ENCODE data around the gene FASN. TPM values are rescaled to one million over a fixed set of nuclear protein-coding genes. Genes with fewer than 3 reads are reported as not detected.
A peak's percentile ranks its signal among the peaks of the same experiment; 100 is the strongest.

Gene FASN
- total RNA-seq, 2 experiments from 2014 or later = 239 to 259 TPM

GRCh38 chr17:82077617-82078358 is 20.2 kb downstream of the FASN start:
- Mint-ChIP-seq H3K4me1 (no peaks in the 10 kb centered on the region), H3K27ac (no peak overlapping the region), H3K36me3 (ENCODE audit: low read depth) (peaks cover 11% of the 10 kb centered on the region), H3K9me3 (ENCODE audit: low read depth) (no peaks in the 10 kb centered on the region), H3K4me3 (no peak overlapping the region), H3K27me3 (no peaks in the 10 kb centered on the region)
- intact Hi-C loops (cut with DNase I, micrococcal nuclease) = no loop called here
- CTCF ChIA-PET = interaction anchor here (0.7 kb wide), 1 partner anchor 477 kb away, joined by 3 read pairs; no protein-coding TSS in a partner anchor
- POLR2A ChIA-PET = no interaction called here
- DNase-seq (no peak), ATAC-seq (no peak)

GRCh38 chr17:82076785-82077591 is 21.0 kb downstream of the FASN start:
- Mint-ChIP-seq H3K27ac (no peak overlapping the region), H3K4me3 (no peak overlapping the region), H3K4me1 (no peaks in the 10 kb centered on the region), H3K27me3 (no peaks in the 10 kb centered on the region), H3K9me3 (ENCODE audit: low read depth) (no peaks in the 10 kb centered on the region), H3K36me3 (ENCODE audit: low read depth) (peaks cover 10% of the 10 kb centered on the region)
- ATAC-seq (peak; percentile 13), DNase-seq (no peak)
- intact Hi-C loops (cut with DNase I, micrococcal nuclease) = no loop called here
- CTCF ChIA-PET = interaction anchor here (0.6 to 0.9 kb wide), 3 partner anchors 13 to 478 kb away, joined by 3 read pairs; no protein-coding TSS in a partner anchor
- POLR2A ChIA-PET = interaction anchor here (1.2 kb wide), 1 partner anchor 22 kb away, joined by 3 read pairs; no protein-coding TSS in a partner anchor

- no peaks in the 10 kb centered on the region for H3K9me3 Mint-ChIP-seq (ENCODE audit: low read depth)
- intact Hi-C loops (cut with DNase I, micrococcal nuclease) = no loop called here
- CTCF ChIA-PET = interaction anchor here (0.6 to 0.9 kb wide), 2 partner anchors 12 to 366 kb away, joined by 3 read pairs; no protein-coding TSS in a partner anchor
- H3K36me3 Mint-ChIP-seq (ENCODE audit: low read depth) = peaks cover 10% of the 10 kb centered on the region
- ATAC-seq = no peak
- H3K4me1 Mint-ChIP-seq = no peaks in the 10 kb centered on the region
- no peak overlapping the region for H3K27ac Mint-ChIP-seq
- no peak overlapping the region for H3K4me3 Mint-ChIP-seq
- no peak for DNase-seq
- H3K27me3 Mint-ChIP-seq = no peaks in the 10 kb centered on the region
- POLR2A ChIA-PET = interaction anchor here (1.2 kb wide), 1 partner anchor 23 kb away, joined by 3 read pairs; no protein-coding TSS in a partner anchor
Measured at GRCh38 chr17:82076018-82076784, 21.8 kb downstream of the FASN start.

DNA sequence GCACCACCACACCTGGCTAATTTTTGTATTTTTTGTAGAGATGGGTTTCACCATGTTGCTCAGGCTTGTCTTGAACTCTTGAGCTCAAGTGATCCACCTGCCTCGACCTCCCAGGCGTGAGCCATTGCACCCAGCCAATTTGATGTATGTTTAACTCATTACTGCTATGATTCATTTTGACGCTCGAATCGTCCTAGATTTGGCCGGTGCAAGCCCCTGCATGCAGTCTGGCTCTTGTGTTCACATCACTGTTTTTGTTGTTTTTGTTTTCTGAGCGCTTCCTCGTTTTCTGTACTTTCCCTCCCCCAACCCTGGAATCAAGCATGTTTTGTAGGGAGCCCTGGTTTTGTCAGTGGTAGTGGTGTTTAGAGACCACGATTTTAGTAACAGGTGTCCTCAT is 24.6 kb downstream of the FASN start:
- ATAC-seq (no peak), DNase-seq (no peak)
- ChIA-PET CTCF (no interaction called here), POLR2A (no interaction called here)
- Mint-ChIP-seq H3K4me1 (no peaks in the 10 kb centered on the region), H3K9me3 (ENCODE audit: low read depth) (no peaks in the 10 kb centered on the region), H3K36me3 (ENCODE audit: low read depth) (peaks cover 2% of the 10 kb centered on the region), H3K4me3 (no peak overlapping the region), H3K27me3 (no peaks in the 10 kb centered on the region), H3K27ac (no peak overlapping the region)
- intact Hi-C loops (cut with DNase I, micrococcal nuclease) = no loop called here

DNA sequence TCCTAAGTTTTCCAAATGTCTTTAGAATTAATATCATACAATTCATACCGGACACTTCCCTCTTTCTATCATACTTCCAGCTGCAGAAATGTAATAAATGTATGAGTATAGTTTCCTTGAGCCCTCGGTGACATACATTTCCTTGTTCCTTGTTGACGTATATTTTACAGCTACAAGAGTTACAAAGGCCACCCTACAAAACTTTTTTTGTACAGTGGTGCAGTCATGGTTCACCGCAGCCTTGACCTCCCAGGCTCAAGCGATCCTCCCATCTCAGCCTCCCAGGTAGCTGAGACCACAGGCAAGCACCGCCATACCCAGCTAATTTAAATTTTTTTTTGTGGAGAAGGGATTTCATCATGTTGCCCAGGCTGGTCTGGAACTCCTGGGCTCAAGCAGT is 25.2 kb downstream of the FASN start:
- Mint-ChIP-seq H3K27ac (no peak overlapping the region), H3K36me3 (ENCODE audit: low read depth) (no peaks in the 10 kb centered on the region), H3K4me1 (no peaks in the 10 kb centered on the region), H3K4me3 (no peak overlapping the region), H3K9me3 (ENCODE audit: low read depth) (no peaks in the 10 kb centered on the region), H3K27me3 (no peaks in the 10 kb centered on the region)
- intact Hi-C loops (cut with DNase I, micrococcal nuclease) = no loop called here
- CTCF ChIA-PET = no interaction called here
- POLR2A ChIA-PET = no interaction called here
- no peak for DNase-seq
- ATAC-seq = no peak

- Mint-ChIP-seq H3K27me3 (no peaks in the 10 kb centered on the region), H3K4me1 (peaks cover 6% of the 10 kb centered on the region), H3K4me3 (no peak overlapping the region), H3K27ac (no peak overlapping the region), H3K36me3 (ENCODE audit: low read depth) (no peaks in the 10 kb centered on the region), H3K9me3 (ENCODE audit: low read depth) (no peaks in the 10 kb centered on the region)
- intact Hi-C loops (cut with DNase I, micrococcal nuclease) = no loop called here
- CTCF ChIA-PET = interaction anchor here (0.7 to 0.8 kb wide), 2 partner anchors 40 to 150 kb away, joined by 3 to 4 read pairs; no protein-coding TSS in a partner anchor
- DNase-seq = no peak
- POLR2A ChIA-PET = no interaction called here
- ATAC-seq = no peak
Measured at GRCh38 chr17:82070611-82071010, 27.4 kb downstream of the FASN start.

GRCh38 chr17:82065638-82066303 is 32.3 kb downstream of the FASN start, which contains the start of gene DUS1L:
Gene DUS1L, minus strand, starts transcription at chr17:82065804. Its CDS starts 745 bp downstream, at chr17:82065059.
- Mint-ChIP-seq H3K27ac (peak within 1 kb of the TSS; percentile 91), H3K36me3 (ENCODE audit: low read depth) (peaks cover under 1% of the 10 kb centered on the region), H3K4me3 (peak within 1 kb of the TSS; percentile 84), H3K27me3 (no peaks in the 10 kb centered on the region), H3K9me3 (ENCODE audit: low read depth) (no peaks in the 10 kb centered on the region), H3K4me1 (peaks cover 14% of the 10 kb centered on the region)
- DNase-seq (peak; percentile 83), ATAC-seq (peak; percentile 93)
- intact Hi-C loops (cut with DNase I, micrococcal nuclease) = loop anchor here (1.0 to 2.0 kb wide), 5 partner anchors 13 to 42 kb away; partner anchors contain the start of genes DCXR (in 1 of the 2), FASN (in 1 of the 2), GPS1 (in 1 of the 2) and LRRC45 (in 1 of the 2)
- ChIA-PET POLR2A (no interaction called here), CTCF (interaction anchor here (0.7 to 1.7 kb wide), 5 partner anchors 24 to 730 kb away, joined by 3 to 6 read pairs (median 3); partner anchors contain the start of gene DCXR)

- DNase-seq (no peak), ATAC-seq (peak; percentile 43)
- POLR2A ChIA-PET = no interaction called here
- no peaks in the 10 kb centered on the region for H3K27me3 Mint-ChIP-seq
- no peaks in the 10 kb centered on the region for H3K9me3 Mint-ChIP-seq (ENCODE audit: low read depth)
- intact Hi-C loops (cut with DNase I, micrococcal nuclease) = loop anchor here in 1 of 2 experiments (1.0 kb wide), 4 partner anchors 14 to 42 kb away; partner anchors contain the start of genes DCXR, FASN, GPS1 and LRRC45
- H3K36me3 Mint-ChIP-seq (ENCODE audit: low read depth) = peaks cover 1% of the 10 kb centered on the region
- H3K4me3 Mint-ChIP-seq = peak overlapping the region; percentile 75
- CTCF ChIA-PET = interaction anchor here (1.2 to 1.7 kb wide), 3 partner anchors 27 to 35 kb away, joined by 3 to 6 read pairs (median 5); partner anchors contain the start of gene DCXR
- H3K4me1 Mint-ChIP-seq = peaks cover 14% of the 10 kb centered on the region
- H3K27ac Mint-ChIP-seq = no peak overlapping the region
Measured at GRCh38 chr17:82065193-82065637, 32.8 kb downstream of the FASN start.

DNA sequence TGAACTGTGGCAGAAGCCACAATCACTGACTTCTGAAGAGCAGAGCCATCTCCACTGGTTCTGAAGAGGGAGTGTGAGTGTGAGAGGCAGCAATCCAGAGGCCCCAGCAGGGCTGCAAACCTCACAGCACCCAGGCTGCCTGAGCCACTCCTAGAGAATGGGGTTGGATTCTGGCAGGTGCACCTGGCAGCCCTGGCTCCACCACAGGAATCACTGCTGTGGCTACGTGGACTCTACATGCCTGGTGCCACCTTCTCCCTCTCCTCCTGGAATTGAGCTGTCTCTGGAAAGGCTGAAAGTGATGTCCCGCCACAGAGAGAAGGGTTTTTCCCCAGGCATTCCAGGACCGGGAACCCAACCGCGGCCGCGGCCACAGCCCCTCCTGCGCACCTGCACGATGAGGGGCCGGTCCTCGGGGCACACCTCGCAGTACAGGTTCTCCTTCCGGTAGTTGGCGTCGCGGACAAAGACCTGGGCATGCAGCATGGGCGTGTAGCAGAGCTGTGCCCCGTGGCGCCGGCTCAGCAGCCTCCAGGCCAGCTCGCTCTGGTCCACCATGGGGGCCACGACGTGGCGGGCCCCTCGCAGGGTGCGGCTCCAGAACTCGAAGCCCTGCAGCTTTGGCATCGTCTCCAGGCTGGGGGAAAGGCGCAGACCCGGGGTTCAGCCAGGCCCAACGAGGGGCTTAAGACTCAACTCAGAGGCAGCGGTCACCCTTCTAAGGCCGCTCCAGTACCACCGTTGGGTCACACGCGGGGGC is 33.4 kb downstream of the FASN start:
- Mint-ChIP-seq H3K27ac (no peak overlapping the region), H3K4me1 (peaks cover 14% of the 10 kb centered on the region), H3K27me3 (no peaks in the 10 kb centered on the region), H3K36me3 (ENCODE audit: low read depth) (peaks cover 1% of the 10 kb centered on the region), H3K9me3 (ENCODE audit: low read depth) (no peaks in the 10 kb centered on the region), H3K4me3 (peak overlapping the region; percentile 75)
- intact Hi-C loops (cut with DNase I, micrococcal nuclease) = loop anchor here in 1 of 2 experiments (1.0 kb wide), 4 partner anchors 13 to 41 kb away; partner anchors contain the start of genes DCXR, FASN, GPS1 and LRRC45
- ChIA-PET CTCF (interaction anchor here (0.7 to 1.7 kb wide), 2 partner anchors 12 to 27 kb away, joined by 3 to 5 read pairs; partner anchors contain the start of gene DCXR), POLR2A (interaction anchor here (0.5 kb wide), 1 partner anchor 202 kb away, joined by 4 read pairs; no protein-coding TSS in a partner anchor)
- DNase-seq (no peak), ATAC-seq (no peak)

All from activated CD4-positive, alpha-beta T cell treated with anti-CD3 and anti-CD28 coated beads for 36 hours (primary cell).